ENCODE data around the gene RTP4.
"Not testable (repeated sequence)": the region's sequence is repeated elsewhere in the genome, so short reads cannot be mapped to it uniquely, and the experiment has no call there.

The RTP4 gene

DNA sequence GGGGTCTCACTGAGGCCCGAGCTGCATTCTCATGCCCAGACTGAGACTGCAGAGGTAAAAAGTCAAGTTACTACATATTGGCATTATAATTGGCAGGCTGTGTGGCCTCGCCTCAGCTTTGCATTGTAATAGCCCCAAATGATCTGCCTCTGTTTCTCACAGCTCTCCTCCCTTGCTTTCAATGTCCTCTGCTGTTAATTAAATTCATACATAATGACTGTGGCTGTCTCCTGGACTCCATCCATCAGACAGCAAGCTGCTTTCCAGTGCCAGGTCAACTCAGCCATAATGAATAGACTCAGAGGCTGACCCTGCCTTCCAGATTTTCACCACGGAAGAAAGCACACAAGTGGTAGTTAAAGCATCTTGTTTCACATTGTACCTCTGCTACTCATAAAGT, 7.6 kb upstream of the RTP4 start:
- in situ Hi-C loops (cut with HindIII; ENCODE audit: low pct_ligation_motif_present, low pct_unique_long_range_greater_than_20kb, low sequenced_read_pairs), result no loop called here
- no peak for DNase-seq

DNA sequence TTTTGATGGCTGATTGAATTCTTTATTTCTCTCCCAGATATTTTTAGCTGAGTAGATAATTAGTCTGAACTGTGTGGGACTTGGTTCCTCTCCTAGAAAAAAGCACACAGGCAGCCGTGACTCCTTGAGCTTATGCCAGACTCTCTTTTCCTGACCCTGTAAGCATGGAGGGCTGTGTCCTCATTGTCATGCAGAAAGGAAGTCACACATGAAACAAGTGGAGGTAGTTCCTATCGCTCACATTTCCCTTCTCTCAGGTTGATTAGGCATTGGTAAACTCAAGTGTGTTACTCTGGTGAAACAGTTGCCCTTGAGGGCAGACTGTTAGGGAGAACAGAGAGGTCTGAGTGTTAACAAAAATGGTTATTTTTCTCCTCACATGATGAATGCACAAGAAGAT, 6.3 kb upstream of the RTP4 start:
- in situ Hi-C loops (cut with HindIII; ENCODE audit: low pct_ligation_motif_present, low pct_unique_long_range_greater_than_20kb, low sequenced_read_pairs), result no loop called here
- DNase-seq, result no peak

DNA sequence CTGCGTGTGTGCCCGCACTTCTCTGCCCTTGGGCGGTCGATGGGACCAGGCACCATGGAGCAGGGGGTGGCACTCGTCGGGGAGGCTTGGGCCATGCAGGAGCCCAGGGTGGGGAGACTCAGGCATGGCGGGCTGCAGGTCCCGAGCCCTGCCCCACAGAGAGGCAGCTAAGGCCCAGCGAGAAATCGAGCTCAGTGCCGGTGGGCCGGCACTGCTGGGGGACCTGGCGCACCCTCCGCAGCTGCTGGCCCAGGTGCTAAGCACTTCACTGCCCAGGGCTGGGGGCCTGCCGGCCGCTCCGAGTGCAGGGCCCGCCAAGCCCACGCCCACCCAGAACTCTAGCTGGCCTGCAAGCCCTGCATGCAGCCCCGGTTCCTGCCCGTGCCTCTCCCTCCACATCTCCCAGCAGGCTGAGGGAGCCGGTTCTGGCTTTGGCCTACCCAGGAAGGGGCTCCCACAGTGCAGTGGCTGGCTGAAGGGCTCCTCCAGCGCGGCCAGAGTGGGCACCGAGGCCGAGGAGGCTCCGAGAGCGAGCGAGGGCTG, 553 bp upstream of the RTP4 start:
- in situ Hi-C loops (cut with HindIII; ENCODE audit: low pct_ligation_motif_present, low pct_unique_long_range_greater_than_20kb, low sequenced_read_pairs), result no loop called here
- no peak for DNase-seq

DNA sequence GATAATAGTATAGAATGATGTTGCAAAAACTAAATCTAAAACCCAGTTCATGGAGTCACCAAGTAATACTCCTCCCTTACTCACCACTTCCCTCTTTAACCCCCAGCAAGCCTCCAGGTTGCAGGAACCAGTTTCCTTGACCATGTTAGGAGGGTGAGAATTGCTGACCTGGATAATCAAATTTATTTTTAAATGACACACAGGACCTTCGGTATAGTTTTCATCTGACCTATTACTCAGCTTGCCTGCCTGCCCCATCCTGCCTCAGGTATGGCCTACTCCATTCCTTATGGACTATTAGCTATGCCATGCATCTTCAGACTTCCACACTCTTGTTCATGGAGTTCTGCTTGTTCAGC, 883 bp downstream of the RTP4 start:
- peak; percentile 1 for DNase-seq
- in situ Hi-C loops (cut with HindIII; ENCODE audit: low pct_ligation_motif_present, low pct_unique_long_range_greater_than_20kb, low sequenced_read_pairs), result no loop called here

DNA sequence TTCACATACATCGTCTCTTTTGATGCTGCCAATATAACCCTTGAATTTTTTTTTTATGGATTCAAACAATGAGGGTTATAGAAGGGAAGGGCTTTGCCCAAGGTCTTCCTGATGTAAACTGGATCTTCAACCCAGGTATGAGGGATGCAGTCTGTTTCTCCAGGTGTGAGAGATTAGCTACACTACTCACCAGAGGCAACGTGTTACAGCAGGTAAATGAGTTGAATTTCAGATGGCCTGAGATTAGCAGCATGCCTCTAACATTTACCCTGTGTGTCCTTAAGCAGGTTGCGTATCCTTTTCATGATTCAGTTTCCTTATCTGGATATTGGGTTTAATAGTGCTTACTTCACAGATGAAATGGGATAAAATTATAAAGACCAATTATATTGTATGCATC, 1.9 kb downstream of the RTP4 start:
- no peak for DNase-seq
- in situ Hi-C loops (cut with HindIII; ENCODE audit: low pct_ligation_motif_present, low pct_unique_long_range_greater_than_20kb, low sequenced_read_pairs), result no loop called here

DNA sequence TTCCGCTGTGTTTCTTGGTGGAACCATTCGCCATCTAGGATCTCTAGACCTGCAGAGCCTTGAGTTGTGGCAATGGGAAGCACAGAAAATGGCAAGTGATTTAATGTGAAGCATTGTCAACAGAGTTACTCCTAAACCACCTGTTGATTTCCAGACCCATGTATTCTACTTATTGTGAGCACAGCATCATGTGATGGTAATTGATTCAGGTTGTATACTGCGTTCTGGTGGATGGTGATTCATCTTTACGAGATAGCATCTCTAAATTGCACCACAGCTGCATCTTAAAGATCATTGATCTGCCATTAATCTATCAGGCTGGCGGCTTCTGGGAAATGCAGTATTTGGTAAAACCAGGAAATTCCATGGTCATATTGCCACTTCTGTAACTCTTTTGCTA, 7.4 kb downstream of the RTP4 start:
- no peak for DNase-seq
- in situ Hi-C loops (cut with HindIII; ENCODE audit: low pct_ligation_motif_present, low pct_unique_long_range_greater_than_20kb, low sequenced_read_pairs), result no loop called here

DNA sequence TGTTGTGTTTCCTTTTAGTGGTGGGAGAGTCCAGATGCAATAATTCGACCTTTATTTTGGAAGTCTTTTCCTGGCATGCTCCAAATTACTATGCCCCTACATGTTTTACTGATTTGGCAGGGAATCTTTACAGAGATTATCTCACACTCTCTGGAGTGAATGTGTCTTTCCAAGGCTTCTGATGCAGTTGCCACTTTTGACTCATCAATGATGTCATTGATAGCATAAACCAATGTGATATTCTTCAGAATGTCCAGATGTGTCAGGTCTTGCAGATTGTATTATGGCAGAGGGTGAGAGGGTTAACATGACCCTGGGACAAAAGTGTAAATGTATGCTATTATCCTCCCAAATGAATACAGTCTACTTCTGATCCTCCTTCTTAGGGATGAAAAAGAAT, 9.7 kb downstream of the RTP4 start:
- DNase-seq, result no peak
- in situ Hi-C loops (cut with HindIII; ENCODE audit: low pct_ligation_motif_present, low pct_unique_long_range_greater_than_20kb, low sequenced_read_pairs), result no loop called here

DNA sequence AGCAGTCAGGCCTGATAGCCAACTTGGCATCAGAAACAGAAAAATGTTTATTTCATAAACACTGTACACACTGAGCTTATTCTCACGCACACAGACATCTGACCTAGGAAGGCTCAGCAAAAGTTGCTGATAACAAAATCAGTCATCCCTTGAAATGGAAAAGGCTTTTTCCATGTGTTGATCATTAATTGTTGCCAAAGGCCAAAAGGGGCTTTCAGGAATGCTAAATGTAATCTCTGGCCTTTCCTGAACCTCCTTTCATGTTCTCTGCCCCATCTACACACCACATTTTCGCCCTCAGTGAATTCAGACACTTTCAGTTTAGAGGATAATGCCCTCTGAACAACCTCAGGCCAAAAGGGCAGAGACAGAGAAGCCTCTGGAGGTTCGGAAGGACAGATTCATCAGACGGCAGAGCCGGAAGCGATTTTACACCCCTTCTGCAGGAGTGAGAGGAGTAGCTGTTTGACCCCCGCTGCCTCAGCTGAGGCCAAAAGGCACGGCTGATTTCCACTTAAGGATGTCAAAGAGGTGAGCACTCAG, 14.5 kb downstream of the RTP4 start:
- no peak for DNase-seq
- in situ Hi-C loops (cut with HindIII; ENCODE audit: low pct_ligation_motif_present, low pct_unique_long_range_greater_than_20kb, low sequenced_read_pairs), result no loop called here

DNA sequence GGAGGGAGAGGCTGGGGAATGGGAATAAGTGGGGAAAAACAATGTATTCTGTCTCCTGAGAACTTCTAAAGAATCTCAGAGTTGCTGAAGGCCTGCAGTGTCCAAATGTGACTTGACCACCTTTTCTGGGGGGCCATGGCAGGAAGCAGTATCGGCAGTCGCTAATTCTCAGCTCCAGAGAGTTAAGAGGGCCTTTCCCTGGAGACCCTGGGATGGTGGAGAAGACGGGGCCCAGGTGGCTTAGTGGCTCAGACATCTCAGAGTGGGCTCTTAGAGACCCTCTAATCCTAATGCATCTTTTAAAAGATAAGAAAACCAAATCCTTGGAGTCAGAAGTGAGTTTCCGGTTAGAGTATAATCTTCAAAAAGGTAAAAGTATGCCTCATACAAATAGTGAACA, 15.1 kb downstream of the RTP4 start:
- no peak for DNase-seq
- in situ Hi-C loops (cut with HindIII; ENCODE audit: low pct_ligation_motif_present, low pct_unique_long_range_greater_than_20kb, low sequenced_read_pairs), result no loop called here

DNA sequence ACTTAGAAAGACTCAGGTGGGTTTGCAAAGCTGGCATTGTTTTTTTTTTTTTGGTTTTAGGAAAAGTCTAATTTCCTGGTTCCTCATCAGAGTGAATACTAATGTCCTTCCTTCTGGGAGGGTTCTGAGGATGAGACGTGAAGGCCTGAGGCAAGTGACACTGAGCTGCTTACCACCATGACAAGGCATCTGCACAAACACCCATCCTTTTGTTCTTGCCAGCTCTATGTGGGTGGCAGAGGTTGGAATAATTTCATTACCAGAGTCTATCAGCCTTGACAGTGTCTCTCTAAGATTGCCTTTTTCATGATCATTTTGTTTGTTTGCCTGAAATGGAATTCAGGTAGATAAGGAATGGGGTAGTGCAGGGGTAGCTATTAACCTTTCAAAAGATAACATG, 17.1 kb downstream of the RTP4 start:
- in situ Hi-C loops (cut with HindIII; ENCODE audit: low pct_ligation_motif_present, low pct_unique_long_range_greater_than_20kb, low sequenced_read_pairs), result no loop called here
- no peak for DNase-seq

DNA sequence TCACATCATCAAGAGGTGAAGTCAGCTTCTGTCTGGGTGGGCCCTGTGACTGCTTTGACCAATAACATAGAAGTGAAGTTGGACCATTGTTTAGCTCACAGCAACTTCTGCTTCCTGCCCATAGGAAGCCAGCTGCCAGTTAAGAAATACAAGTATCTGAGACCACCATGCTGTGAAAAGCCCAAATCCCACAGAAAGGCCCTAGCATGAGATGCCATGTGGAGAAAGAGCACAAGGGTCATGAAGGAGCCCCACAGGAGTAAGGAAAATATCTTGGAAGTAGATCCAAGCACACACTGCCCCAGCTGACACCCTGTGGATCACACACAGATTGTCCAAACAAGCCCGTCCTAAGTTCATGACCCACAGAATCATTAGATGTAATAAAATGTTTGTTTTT, 28.5 kb downstream of the RTP4 start:
- in situ Hi-C loops (cut with HindIII; ENCODE audit: low pct_ligation_motif_present, low pct_unique_long_range_greater_than_20kb, low sequenced_read_pairs), result no loop called here
- no peak for DNase-seq

DNA sequence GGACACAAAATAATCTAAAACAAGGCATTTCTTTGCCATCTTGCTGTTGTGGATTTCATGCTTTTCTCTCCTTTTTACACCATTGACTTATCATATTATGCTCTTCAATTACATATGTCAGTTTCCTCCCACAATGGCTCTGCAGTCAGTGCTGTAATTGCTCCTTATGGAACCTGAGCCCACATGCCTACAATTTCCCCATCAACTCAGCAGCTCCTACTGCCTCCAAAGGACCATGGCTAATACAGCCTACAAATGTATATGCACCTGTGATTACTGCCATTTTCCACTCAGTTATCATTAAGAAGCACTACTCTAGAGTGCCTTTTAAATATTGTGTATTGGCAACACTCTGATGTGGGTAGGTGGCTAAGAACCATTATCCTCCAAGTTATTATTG, 30.8 kb downstream of the RTP4 start:
- DNase-seq, result no peak
- in situ Hi-C loops (cut with HindIII; ENCODE audit: low pct_ligation_motif_present, low pct_unique_long_range_greater_than_20kb, low sequenced_read_pairs), result no loop called here

DNA sequence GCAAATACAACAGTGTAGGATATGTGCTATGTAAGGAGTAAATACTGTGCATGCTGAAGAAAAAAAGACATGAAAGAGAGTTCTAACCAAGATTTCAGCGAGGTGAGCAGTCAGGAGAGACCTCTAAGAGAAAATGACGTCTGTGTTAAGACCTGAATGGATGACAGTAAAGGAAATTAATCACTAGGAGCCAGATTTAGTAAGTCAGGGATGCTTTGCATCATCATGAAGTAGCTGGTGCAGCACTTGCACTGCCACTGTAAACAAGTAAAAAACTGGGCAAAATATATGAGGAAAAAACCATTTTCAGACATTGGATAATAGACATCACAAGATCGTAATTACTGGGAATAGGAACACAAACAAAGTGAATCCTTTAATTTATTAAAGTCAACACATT, 32.6 kb downstream of the RTP4 start:
- no peak for DNase-seq
- in situ Hi-C loops (cut with HindIII; ENCODE audit: low pct_ligation_motif_present, low pct_unique_long_range_greater_than_20kb, low sequenced_read_pairs), result no loop called here

DNA sequence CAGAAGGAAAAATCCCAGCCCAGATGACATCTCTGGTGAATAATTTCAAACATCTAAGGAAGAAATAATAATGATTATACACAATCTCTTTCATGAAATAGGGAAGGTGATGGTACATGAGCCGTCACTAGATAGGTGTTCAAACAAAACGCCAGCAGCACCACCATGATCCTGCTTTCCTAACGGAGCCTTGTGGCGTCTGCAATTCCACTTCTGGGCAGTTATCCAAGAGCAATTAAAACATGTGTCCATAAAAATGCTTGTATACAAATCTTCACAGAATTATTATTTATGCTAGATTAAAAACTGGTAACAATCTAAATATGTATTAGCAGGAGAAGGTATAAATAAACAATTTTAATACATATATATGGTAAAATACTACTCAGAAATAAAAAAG, 33.7 kb downstream of the RTP4 start:
- DNase-seq, result no peak

DNA sequence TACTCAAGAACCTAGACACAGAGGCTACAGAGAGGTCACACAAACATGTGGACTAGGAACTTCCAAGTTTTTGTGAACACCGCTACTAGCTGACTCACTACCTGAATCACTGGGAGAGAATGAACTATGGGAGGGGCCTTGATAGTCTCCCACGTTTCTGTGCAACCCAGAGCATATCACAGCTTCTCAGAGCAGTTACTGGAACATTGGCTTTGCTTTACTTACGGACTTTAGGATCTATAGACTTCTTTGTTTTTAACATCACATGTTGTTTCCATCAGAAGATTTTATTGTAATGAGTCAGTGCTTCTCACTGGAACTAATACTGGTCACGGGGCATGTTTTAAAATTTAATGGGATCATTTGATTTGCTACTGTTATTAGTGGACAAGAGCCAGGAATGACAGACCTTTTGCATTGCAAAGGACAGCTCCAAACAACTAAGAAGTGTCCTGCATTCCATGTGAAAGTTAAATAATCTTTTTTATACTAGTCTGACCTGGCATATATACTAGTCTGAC, 35.6 kb downstream of the RTP4 start:
- in situ Hi-C loops (cut with HindIII; ENCODE audit: low pct_ligation_motif_present, low pct_unique_long_range_greater_than_20kb, low sequenced_read_pairs), result no loop called here
- DNase-seq, result peak; percentile 74

More for the DNA sequence above, 33.7 kb downstream of the RTP4 start:
- in situ Hi-C loops (cut with HindIII; ENCODE audit: low pct_ligation_motif_present, low pct_unique_long_range_greater_than_20kb, low sequenced_read_pairs), result no loop called here

DNA sequence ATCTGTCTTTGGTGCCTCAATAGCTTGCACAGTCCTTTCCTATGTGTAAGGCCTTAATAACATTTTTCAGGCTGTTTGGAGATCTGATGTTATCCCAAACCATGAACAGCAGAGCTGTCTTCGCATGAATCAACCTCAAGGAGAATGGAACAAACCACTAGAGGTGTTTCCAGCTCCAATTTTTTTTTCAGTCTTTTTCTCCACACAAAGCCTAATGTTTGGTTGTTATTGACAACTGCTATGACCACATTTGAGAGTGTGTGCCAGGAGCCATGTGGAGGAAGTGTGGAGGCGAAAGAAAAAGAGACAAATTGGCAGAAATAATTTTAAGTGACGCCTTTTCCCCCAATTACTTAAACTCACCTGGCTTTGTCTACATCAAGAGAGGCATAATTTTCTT, 38.7 kb downstream of the RTP4 start:
- in situ Hi-C loops (cut with HindIII; ENCODE audit: low pct_ligation_motif_present, low pct_unique_long_range_greater_than_20kb, low sequenced_read_pairs), result no loop called here
- no peak for DNase-seq

DNA sequence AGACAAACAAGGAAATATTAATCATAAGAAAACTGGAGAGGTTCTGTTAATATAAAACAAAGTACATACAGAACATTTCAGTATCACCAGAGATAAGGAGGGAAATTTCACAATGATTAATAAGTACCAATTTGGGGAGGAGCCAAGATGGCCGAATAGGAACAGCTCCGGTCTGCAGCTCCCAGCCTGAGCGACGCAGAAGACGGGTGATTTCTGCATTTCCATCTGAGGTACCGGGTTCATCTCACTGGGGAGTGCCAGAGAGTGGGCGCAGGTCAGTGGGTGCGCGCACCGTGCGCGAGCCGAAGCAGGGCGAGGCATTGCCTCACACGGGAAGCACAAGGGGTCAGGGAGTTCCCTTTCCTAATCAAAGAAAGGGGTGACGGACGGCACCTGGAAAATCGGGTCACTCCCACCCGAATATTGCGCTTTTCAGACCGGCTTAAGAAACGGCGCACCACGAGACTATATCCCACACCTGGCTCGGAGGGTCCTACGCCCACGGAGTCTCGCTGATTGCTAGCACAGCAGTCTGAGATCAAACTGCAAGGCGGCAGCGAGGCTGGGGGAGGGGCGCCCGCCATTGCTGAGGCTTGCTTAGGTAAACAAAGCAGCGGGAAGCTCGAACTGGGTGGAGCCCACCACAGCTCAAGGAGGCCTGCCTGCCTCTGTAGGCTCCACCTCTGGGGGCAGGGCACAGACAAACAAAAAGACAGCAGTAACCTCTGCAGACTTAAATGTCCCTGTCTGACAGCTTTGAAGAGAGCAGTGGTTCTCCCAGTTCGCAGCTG, 44.0 kb downstream of the RTP4 start:
- in situ Hi-C loops (cut with HindIII; ENCODE audit: low pct_ligation_motif_present, low pct_unique_long_range_greater_than_20kb, low sequenced_read_pairs); DNase-seq: not testable (repeated sequence)

All from ACHN (cell line).